Measurements from ENCODE around the gene SPRED1.

The SPRED1 gene

GRCh38 chr15:38252481-38253350 lies at the start of gene SPRED1:
Gene SPRED1, plus strand, starts transcription at chr15:38252836. Its CDS starts 350 bp downstream, at chr15:38253186.
- DNase-seq = peak; percentile 37

DNA sequence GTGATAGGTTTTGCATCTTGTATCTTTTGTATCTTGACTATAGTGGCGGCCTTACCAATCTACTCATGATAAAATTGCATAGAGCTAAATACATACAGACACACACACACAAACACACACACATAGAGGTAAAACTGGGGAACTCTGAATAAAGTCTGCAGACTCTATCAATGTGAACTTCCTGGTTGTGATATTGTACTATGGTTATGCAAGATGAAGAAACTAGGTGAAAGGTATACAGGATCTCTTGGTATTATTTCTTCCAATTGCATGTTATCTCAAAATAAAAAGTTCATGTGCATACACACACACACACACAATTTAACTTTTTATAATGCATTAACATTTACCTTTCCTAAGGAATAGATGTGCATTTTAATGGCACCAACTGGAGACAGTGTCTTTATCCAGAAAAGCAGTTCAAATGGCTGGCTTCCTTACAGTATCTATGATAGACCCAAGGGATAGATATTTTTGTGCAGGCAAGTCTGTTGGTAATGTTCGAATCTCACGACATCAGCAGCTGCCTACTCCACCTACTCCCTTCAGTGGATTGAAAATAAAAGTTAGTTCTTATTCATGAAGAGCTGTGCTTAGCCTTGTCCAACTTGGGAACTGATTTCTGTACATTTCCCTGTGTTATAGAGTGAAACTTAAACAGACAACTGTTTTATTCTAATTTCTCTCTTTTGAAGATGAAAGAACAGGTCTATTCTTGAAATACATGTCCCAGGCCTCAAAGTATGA lies 46.9 kb upstream of the SPRED1 start:
- DNase-seq = no peak

DNA sequence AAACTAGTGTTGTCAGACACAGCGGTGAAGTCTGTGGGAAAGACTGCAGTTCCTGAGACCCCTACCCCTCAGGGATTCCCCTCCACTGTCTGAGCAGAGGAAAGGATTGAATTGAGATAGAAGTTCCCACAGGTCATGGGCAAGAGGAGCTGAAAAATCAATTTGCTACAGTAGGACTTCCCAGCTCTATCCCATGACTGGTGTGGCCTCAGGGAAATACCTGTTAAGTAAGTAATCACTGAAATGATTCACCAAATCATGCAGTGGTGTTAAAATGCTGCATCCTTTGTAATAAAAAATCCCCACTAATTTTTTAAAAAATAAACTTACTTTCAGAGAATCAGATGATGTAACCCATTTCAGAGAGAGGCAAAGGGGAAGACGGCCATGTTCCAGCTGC lies 45.0 kb upstream of the SPRED1 start:
- DNase-seq = no peak

GRCh38 chr15:38208206-38208605 lies 44.4 kb upstream of the SPRED1 start:
- DNase-seq = no peak

- no peak for DNase-seq
Measured at GRCh38 chr15:38208779-38209178, 43.9 kb upstream of the SPRED1 start.

GRCh38 chr15:38211249-38211648 lies 41.4 kb upstream of the SPRED1 start:
- no peak for DNase-seq

DNA sequence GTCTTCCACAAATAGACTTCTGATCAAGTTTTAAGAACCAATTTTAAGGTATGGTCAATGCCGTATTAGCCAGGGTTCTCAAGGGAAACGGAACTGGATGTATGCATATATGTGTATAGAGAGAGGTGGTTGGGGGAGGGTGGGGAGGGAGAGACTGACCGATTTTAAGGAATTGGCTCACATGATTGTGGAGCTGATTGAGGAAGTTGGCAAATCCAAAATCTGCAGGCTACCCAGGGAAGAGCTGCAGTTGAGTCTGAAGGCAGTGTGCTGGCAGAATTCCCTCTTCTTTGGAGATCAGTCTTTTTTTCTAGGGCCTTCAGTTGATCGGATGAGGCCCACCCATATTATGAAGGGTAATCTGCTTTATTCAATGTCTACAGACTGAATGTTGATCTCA lies 40.8 kb upstream of the SPRED1 start:
- no peak for DNase-seq

GRCh38 chr15:38212729-38213351 lies 39.8 kb upstream of the SPRED1 start:
- no peak for DNase-seq

- no peak for DNase-seq
Measured at GRCh38 chr15:38213356-38213755, 39.3 kb upstream of the SPRED1 start.

GRCh38 chr15:38215707-38216106 lies 36.9 kb upstream of the SPRED1 start:
- no peak for DNase-seq

DNA sequence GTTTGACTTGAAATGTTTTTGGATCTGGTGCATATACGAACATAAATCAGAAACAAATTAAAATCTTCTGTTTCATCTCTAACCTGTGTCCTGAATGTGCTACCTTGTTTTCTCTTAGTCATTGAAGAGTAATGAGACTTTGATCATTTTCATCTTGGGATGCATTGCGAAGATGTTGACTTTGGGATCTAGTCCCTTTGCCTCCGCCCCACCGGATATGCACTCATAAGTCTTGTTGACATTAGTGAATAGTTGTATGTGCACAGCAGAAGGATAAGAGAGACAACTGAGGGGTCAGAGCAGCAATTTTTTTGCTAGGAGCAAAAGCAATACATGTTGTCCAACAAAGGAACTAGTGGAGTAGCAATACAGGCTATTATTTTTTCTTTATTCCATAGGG lies 35.9 kb upstream of the SPRED1 start:
- no peak for DNase-seq

GRCh38 chr15:38217191-38217595 lies 35.4 kb upstream of the SPRED1 start:
- DNase-seq = no peak

DNA sequence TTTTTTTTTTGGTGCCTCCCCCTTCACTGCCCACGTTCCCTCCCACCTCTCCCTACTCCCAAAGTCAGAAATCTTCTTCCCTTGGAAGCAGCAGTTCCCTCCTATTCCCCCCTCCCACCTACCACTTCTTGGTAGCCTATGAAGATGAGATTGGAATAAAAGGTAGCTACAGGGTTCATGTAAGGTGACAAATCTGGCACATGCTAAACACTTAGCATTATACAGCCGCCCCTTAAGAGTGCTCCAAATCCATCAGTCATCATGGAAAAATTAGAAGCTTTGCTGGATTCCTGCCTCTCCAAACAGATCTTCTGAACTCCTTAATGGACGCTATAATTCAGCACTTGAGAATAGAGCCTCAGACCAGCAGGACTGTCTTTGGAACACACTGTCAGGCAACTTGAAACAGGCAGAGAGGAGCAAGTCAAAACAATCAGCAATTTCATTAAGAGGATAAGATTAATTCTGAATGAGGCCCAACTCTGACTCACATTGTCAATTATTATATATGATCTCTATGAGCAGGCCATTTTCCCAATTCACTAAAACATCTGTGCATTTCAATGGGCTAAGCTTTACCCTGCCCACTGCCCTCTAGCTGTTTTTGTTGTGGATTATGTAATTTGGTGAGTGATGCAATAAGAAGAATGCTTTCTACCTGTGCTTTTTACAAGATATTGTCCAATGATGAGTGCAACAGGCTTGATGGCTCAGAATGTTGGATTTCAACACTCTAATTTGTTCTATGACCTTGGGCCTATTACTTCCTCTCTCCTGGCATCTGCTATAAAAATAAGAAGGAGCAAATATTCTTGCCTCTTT lies 34.6 kb upstream of the SPRED1 start:
- no peak for DNase-seq

GRCh38 chr15:38220606-38221273 lies 31.9 kb upstream of the SPRED1 start:
- DNase-seq = no peak

- DNase-seq = no peak
Measured at GRCh38 chr15:38224486-38224885, 28.1 kb upstream of the SPRED1 start.

GRCh38 chr15:38225381-38225780 lies 27.3 kb upstream of the SPRED1 start:
- no peak for DNase-seq

- DNase-seq = no peak
Measured at GRCh38 chr15:38226608-38227266, 25.9 kb upstream of the SPRED1 start.

DNA sequence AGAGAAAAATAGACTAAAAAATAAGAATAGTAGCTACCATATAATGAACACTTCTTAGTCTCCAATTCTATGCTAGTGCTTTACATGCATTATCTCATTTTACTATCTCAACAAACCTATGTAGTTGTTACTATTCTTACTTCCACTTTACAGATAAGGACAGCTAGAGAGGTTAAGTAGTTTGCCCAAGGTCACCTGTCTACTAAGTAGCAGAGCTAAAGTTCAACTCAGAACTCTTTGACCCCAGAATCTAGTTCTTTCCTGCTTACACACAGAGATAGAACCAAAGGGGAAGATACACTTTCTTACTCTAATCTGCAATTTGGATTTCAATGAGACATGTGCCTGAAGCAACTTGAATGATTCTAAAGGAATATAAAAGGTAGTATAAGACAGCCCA lies 24.7 kb upstream of the SPRED1 start:
- DNase-seq = no peak

DNA sequence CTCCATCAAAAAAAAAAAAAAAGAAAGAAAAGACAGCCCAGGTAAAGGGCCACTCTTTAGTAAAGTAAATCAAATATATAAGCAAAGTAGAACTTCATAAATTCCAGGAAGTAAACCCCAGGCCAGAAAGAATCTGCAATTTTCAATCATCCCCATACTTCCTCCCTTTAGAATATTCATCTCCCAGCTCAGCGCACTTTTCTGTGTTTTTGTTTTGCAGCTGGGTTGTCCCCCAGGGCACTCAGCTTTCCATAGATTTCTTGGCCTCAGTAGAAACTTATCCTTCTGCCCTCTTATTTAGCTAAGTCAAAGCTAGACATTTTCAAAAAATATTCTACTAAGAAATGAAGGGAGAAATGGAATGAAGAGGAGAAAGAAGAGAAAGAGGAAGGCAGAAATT lies 24.0 kb upstream of the SPRED1 start:
- DNase-seq = no peak

DNA sequence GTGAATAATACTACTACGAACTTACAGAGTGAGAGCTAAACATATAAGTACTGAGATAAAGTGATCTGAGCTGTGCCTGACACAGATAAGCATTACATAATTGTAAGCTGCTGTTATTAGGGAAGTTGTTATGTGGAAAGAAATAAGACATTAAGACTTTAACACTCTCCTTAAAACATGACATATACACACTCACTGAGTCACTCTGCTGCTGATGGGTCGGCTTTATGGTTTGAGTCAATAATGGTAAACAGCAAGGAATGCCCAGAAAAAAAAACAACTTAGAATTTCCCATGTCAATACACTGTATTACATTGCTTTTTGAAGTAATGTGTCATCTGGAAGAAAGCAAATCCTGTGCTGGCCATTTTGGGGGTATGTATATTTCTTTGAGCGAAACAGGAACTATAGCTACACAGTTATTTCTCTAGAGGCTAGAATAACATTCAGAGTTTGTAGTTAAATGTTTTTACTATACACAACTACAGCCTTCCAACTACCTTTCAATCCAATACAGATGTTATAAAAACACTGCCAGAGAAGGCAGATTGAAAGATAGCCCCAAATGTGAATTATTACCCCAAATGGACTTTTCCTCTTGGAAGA lies 22.8 kb upstream of the SPRED1 start:
- DNase-seq = no peak

DNA sequence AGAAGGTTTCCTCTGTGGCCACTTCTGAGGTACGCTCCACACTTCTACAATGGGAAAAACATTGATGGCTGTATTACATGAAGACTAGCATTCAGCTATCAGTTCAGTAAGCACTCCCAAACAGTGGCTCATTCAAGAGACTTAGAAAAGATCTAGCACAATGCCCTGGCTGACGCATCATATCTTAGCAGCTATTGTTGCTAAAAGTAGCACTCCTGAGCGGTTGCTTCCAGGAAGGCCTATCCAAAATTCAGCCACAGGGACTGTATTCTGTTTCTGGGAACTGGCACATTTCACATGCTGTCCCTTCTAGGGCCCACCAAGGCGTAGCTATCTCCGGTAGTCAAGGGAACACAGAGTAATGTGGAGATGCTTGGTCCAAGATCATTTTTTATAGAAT lies 21.2 kb upstream of the SPRED1 start:
- DNase-seq = no peak

Measured in activated CD4-positive, CD25-positive, alpha-beta regulatory T cell treated with anti-CD3 and anti-CD28 coated beads, Interleukin-2, amount 50 U/mL, for 72 hours (primary cell).